GM19397 (cell line): ENCODE data around the gene INPP4B.
"Not testable (repeated sequence)": the region's sequence is repeated elsewhere in the genome, so short reads cannot be mapped to it uniquely, and the experiment has no call there.

Source experiments
- ATAC-seq: cut with Tn5 transposase; IDR thresholded peaks from one replicate; pipeline ENCODE4 v1.9.1; 2021; ENCODE audit warnings: mild to moderate bottlenecking, moderate library complexity; ENCODE audit not compliant: unreplicated experiment

INPP4B gene

GRCh38 chr4:142551517-142552305 lies 294.4 kb downstream of the INPP4B start:
- no peak for ATAC-seq

- no peak for ATAC-seq
Observed at GRCh38 chr4:142550965-142551364, 295.1 kb downstream of the INPP4B start.

GRCh38 chr4:142549726-142550463 lies 296.2 kb downstream of the INPP4B start:
- ATAC-seq: no peak

GRCh38 chr4:142549248-142549647 lies 296.9 kb downstream of the INPP4B start:
- no peak for ATAC-seq

- no peak for ATAC-seq
Observed at GRCh38 chr4:142548491-142548890, 297.6 kb downstream of the INPP4B start.

- ATAC-seq: no peak
Observed at GRCh38 chr4:142547974-142548373, 298.1 kb downstream of the INPP4B start.

- ATAC-seq: no peak
Observed at GRCh38 chr4:142544594-142544993, 301.5 kb downstream of the INPP4B start.

GRCh38 chr4:142544039-142544438 lies 302.1 kb downstream of the INPP4B start:
- no peak for ATAC-seq

- no peak for ATAC-seq
Observed at GRCh38 chr4:142540483-142540804, 305.7 kb downstream of the INPP4B start.

GRCh38 chr4:142539796-142540482 lies 306.2 kb downstream of the INPP4B start:
- ATAC-seq: no peak

GRCh38 chr4:142535009-142535408 lies 311.1 kb downstream of the INPP4B start:
- no peak for ATAC-seq

- ATAC-seq: no peak
Observed at GRCh38 chr4:142532054-142532453, 314.0 kb downstream of the INPP4B start.

- no peak for ATAC-seq
Observed at GRCh38 chr4:142530728-142531127, 315.4 kb downstream of the INPP4B start.

- ATAC-seq: no peak
Observed at GRCh38 chr4:142528433-142528832, 317.7 kb downstream of the INPP4B start.

- ATAC-seq: no peak
Observed at GRCh38 chr4:142523111-142523510, 323.0 kb downstream of the INPP4B start.

- no peak for ATAC-seq
Observed at GRCh38 chr4:142519342-142519741, 326.8 kb downstream of the INPP4B start.

GRCh38 chr4:142516686-142517526 lies 329.2 kb downstream of the INPP4B start:
- no peak for ATAC-seq

- no peak for ATAC-seq
Observed at GRCh38 chr4:142512161-142512560, 333.9 kb downstream of the INPP4B start.

GRCh38 chr4:142509881-142510280 lies 336.2 kb downstream of the INPP4B start:
- ATAC-seq: no peak

- not testable (repeated sequence) for ATAC-seq
Observed at GRCh38 chr4:142509381-142509780, 336.7 kb downstream of the INPP4B start.

GRCh38 chr4:142500966-142501365 lies 345.1 kb downstream of the INPP4B start:
- ATAC-seq: no peak
